GM21360 (cell line): ENCODE data around the gene NID2.

Experiments
- ATAC-seq: cut with Tn5 transposase; IDR thresholded peaks from one replicate; pipeline ENCODE4 v1.9.1; 2021; ENCODE audit warnings: mild to moderate bottlenecking, moderate library complexity; ENCODE audit not compliant: unreplicated experiment

NID2 gene

GRCh38 chr14:52068615-52069306 lies at the start of gene NID2:
TSS of gene NID2 (minus strand) at chr14:52069059. CDS start at chr14:52068994, 65 bp downstream.
- ATAC-seq: no peak

- no peak for ATAC-seq
These were observed 48.4 kb upstream of the NID2 start for GRCh38 chr14:52117111-52117832.

- no peak for ATAC-seq
These were observed 46.4 kb upstream of the NID2 start for GRCh38 chr14:52115286-52115685.

GRCh38 chr14:52112336-52113018 lies 43.6 kb upstream of the NID2 start:
- no peak for ATAC-seq

- no peak for ATAC-seq
These were observed 42.7 kb upstream of the NID2 start for GRCh38 chr14:52111583-52111982.

GRCh38 chr14:52110441-52111086 lies 41.7 kb upstream of the NID2 start:
- no peak for ATAC-seq

- no peak for ATAC-seq
These were observed 40.0 kb upstream of the NID2 start for GRCh38 chr14:52108823-52109222.

GRCh38 chr14:52106840-52107239 lies 38.0 kb upstream of the NID2 start:
- no peak for ATAC-seq

GRCh38 chr14:52103416-52103815 lies 34.6 kb upstream of the NID2 start:
- no peak for ATAC-seq

GRCh38 chr14:52095794-52096193 lies 26.9 kb upstream of the NID2 start:
- no peak for ATAC-seq

GRCh38 chr14:52095336-52095735 lies 26.5 kb upstream of the NID2 start:
- ATAC-seq: no peak

GRCh38 chr14:52094546-52095271 lies 25.9 kb upstream of the NID2 start:
- no peak for ATAC-seq

GRCh38 chr14:52091928-52092327 lies 23.1 kb upstream of the NID2 start:
- no peak for ATAC-seq

- no peak for ATAC-seq
These were observed 22.1 kb upstream of the NID2 start for GRCh38 chr14:52090936-52091335.

GRCh38 chr14:52089218-52089617 lies 20.4 kb upstream of the NID2 start:
- no peak for ATAC-seq

- ATAC-seq: no peak
These were observed 17.9 kb upstream of the NID2 start for GRCh38 chr14:52086711-52087110.

GRCh38 chr14:52082903-52083302 lies 14.0 kb upstream of the NID2 start:
- no peak for ATAC-seq

GRCh38 chr14:52081964-52082363 lies 13.1 kb upstream of the NID2 start:
- ATAC-seq: no peak

GRCh38 chr14:52080808-52081755 lies 12.2 kb upstream of the NID2 start:
- ATAC-seq: no peak
